Hepatocyte (in vitro differentiated cells): ENCODE results near the gene MYO18B.

Experiments used
- EZH2 ChIP-seq: fragments of 200-600 bp; sonication (generic); IDR thresholded peaks from 2 replicates; pipeline ENCODE4 v1.6.1; 2016; ENCODE audit warnings: antibody characterized with exemption, mild to moderate bottlenecking, borderline replicate concordance
- TF ChIP-seq, protein P1 (sequence below): fragments of 200-600 bp; sonication (generic); IDR thresholded peaks from 2 replicates; pipeline ENCODE4 v1.5.1; 2016; ENCODE audit warnings: antibody characterized with exemption, mild to moderate bottlenecking; ENCODE audit not compliant: poor library complexity

- TF ChIP-seq, protein P1, sequence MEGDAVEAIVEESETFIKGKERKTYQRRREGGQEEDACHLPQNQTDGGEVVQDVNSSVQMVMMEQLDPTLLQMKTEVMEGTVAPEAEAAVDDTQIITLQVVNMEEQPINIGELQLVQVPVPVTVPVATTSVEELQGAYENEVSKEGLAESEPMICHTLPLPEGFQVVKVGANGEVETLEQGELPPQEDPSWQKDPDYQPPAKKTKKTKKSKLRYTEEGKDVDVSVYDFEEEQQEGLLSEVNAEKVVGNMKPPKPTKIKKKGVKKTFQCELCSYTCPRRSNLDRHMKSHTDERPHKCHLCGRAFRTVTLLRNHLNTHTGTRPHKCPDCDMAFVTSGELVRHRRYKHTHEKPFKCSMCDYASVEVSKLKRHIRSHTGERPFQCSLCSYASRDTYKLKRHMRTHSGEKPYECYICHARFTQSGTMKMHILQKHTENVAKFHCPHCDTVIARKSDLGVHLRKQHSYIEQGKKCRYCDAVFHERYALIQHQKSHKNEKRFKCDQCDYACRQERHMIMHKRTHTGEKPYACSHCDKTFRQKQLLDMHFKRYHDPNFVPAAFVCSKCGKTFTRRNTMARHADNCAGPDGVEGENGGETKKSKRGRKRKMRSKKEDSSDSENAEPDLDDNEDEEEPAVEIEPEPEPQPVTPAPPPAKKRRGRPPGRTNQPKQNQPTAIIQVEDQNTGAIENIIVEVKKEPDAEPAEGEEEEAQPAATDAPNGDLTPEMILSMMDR: no peak
- no peak for TF ChIP-seq EZH2
Observed at GRCh38 chr22:26016916-26017315, 274.9 kb downstream of the MYO18B start.
